ENCODE data around the gene EPHA5. TPM values are rescaled to one million over a fixed set of nuclear protein-coding genes. Genes with fewer than 3 reads are reported as not detected.

The EPHA5 gene
- total and polyA plus RNA-seq, 4 donors, result 0.10 to 0.39 TPM; not detected in 2

- no peaks in the 10 kb centered on the region for H3K4me1 ChIP-seq (ENCODE audit: control insufficient read depth in 1 of 2, insufficient read depth in 2 of 2, low read length in 2 of 2)
- no peak overlapping the region for H3K4me3 ChIP-seq (ENCODE audit: low read length in 2 of 2)
- DNase-seq, result no peak
- no peak for ATAC-seq (ENCODE audit: low FRiP score)
- H3K27me3 ChIP-seq (ENCODE audit: control insufficient read depth in 1 of 2, insufficient read depth in 2 of 2, low read length in 1 of 2), result peaks cover 0 to 1% of the 10 kb centered on the region in 2 donors
- H3K9me3 ChIP-seq (ENCODE audit: control insufficient read depth, low read length), result no peaks in the 10 kb centered on the region
- no peaks in the 10 kb centered on the region for H3K36me3 ChIP-seq (ENCODE audit: control insufficient read depth in 1 of 2, insufficient read depth in 2 of 2, low read length in 1 of 2)
- WGBS, 2 donors, result 76 to 89% methylated on average over 1 of the region's 1 CpG
- intact Hi-C loops (cut with DNase I), result no loop called here
- no peak overlapping the region for H3K27ac ChIP-seq (ENCODE audit: low read depth in 1 of 2, low read length in 2 of 2)
Observed at GRCh38 chr4:65353098-65353497, 317.2 kb downstream of the EPHA5 start.

- Histone ChIP-seq H3K4me1 (ENCODE audit: control insufficient read depth in 1 of 2, insufficient read depth in 2 of 2, low read length in 2 of 2) (no peaks in the 10 kb centered on the region), H3K9me3 (ENCODE audit: control insufficient read depth, low read length) (no peaks in the 10 kb centered on the region), H3K27ac (ENCODE audit: low read depth in 1 of 2, low read length in 2 of 2) (no peak overlapping the region), H3K4me3 (ENCODE audit: low read length in 2 of 2) (no peak overlapping the region), H3K36me3 (ENCODE audit: control insufficient read depth in 1 of 2, insufficient read depth in 2 of 2, low read length in 1 of 2) (no peaks in the 10 kb centered on the region), H3K27me3 (ENCODE audit: control insufficient read depth in 1 of 2, insufficient read depth in 2 of 2, low read length in 1 of 2) (no peaks in the 10 kb centered on the region)
- intact Hi-C loops (cut with DNase I), result no loop called here
- no peak for DNase-seq
- ATAC-seq (ENCODE audit: low FRiP score), result no peak
- WGBS, 2 donors, result 13 to 16% methylated on average over 4 of the region's 4 CpGs
Observed at GRCh38 chr4:65344278-65344825, 325.9 kb downstream of the EPHA5 start.

GRCh38 chr4:65343342-65343741 is 326.9 kb downstream of the EPHA5 start:
- no peak overlapping the region for H3K27ac ChIP-seq (ENCODE audit: low read depth in 1 of 2, low read length in 2 of 2)
- H3K9me3 ChIP-seq (ENCODE audit: control insufficient read depth, low read length), result no peaks in the 10 kb centered on the region
- DNase-seq (no peak), ATAC-seq (ENCODE audit: low FRiP score) (no peak)
- no peaks in the 10 kb centered on the region for H3K27me3 ChIP-seq (ENCODE audit: control insufficient read depth in 1 of 2, insufficient read depth in 2 of 2, low read length in 1 of 2)
- 47 to 64% methylated on average over 1 of the region's 1 CpG for WGBS, 2 donors
- intact Hi-C loops (cut with DNase I), result no loop called here
- no peaks in the 10 kb centered on the region for H3K36me3 ChIP-seq (ENCODE audit: control insufficient read depth in 1 of 2, insufficient read depth in 2 of 2, low read length in 1 of 2)
- no peak overlapping the region for H3K4me3 ChIP-seq (ENCODE audit: low read length in 2 of 2)
- H3K4me1 ChIP-seq (ENCODE audit: control insufficient read depth in 1 of 2, insufficient read depth in 2 of 2, low read length in 2 of 2), result no peaks in the 10 kb centered on the region

GRCh38 chr4:65341557-65341956 is 328.7 kb downstream of the EPHA5 start:
- no peaks in the 10 kb centered on the region for H3K27me3 ChIP-seq (ENCODE audit: control insufficient read depth in 1 of 2, insufficient read depth in 2 of 2, low read length in 1 of 2)
- no peaks in the 10 kb centered on the region for H3K36me3 ChIP-seq (ENCODE audit: control insufficient read depth in 1 of 2, insufficient read depth in 2 of 2, low read length in 1 of 2)
- DNase-seq, result no peak
- no peak overlapping the region for H3K27ac ChIP-seq (ENCODE audit: low read depth in 1 of 2, low read length in 2 of 2)
- no peaks in the 10 kb centered on the region for H3K9me3 ChIP-seq (ENCODE audit: control insufficient read depth, low read length)
- no peaks in the 10 kb centered on the region for H3K4me1 ChIP-seq (ENCODE audit: control insufficient read depth in 1 of 2, insufficient read depth in 2 of 2, low read length in 2 of 2)
- intact Hi-C loops (cut with DNase I), result no loop called here
- no peak for ATAC-seq (ENCODE audit: low FRiP score)
- H3K4me3 ChIP-seq (ENCODE audit: low read length in 2 of 2), result no peak overlapping the region

GRCh38 chr4:65340382-65341109 is 329.7 kb downstream of the EPHA5 start:
- intact Hi-C loops (cut with DNase I), result no loop called here
- H3K27me3 ChIP-seq (ENCODE audit: control insufficient read depth in 1 of 2, insufficient read depth in 2 of 2, low read length in 1 of 2), result no peaks in the 10 kb centered on the region
- no peaks in the 10 kb centered on the region for H3K9me3 ChIP-seq (ENCODE audit: control insufficient read depth, low read length)
- WGBS, 2 donors, result 77 to 78% methylated on average over 4 of the region's 4 CpGs
- H3K27ac ChIP-seq (ENCODE audit: low read depth in 1 of 2, low read length in 2 of 2), result no peak overlapping the region
- H3K4me3 ChIP-seq (ENCODE audit: low read length in 2 of 2), result no peak overlapping the region
- DNase-seq (no peak), ATAC-seq (ENCODE audit: low FRiP score) (no peak)
- H3K4me1 ChIP-seq (ENCODE audit: control insufficient read depth in 1 of 2, insufficient read depth in 2 of 2, low read length in 2 of 2), result no peaks in the 10 kb centered on the region
- no peaks in the 10 kb centered on the region for H3K36me3 ChIP-seq (ENCODE audit: control insufficient read depth in 1 of 2, insufficient read depth in 2 of 2, low read length in 1 of 2)

GRCh38 chr4:65337371-65337770 is 332.9 kb downstream of the EPHA5 start:
- Histone ChIP-seq H3K27me3 (ENCODE audit: control insufficient read depth in 1 of 2, insufficient read depth in 2 of 2, low read length in 1 of 2) (no peaks in the 10 kb centered on the region), H3K36me3 (ENCODE audit: control insufficient read depth in 1 of 2, insufficient read depth in 2 of 2, low read length in 1 of 2) (no peaks in the 10 kb centered on the region), H3K4me1 (ENCODE audit: control insufficient read depth in 1 of 2, insufficient read depth in 2 of 2, low read length in 2 of 2) (no peaks in the 10 kb centered on the region), H3K27ac (ENCODE audit: low read depth in 1 of 2, low read length in 2 of 2) (no peak overlapping the region), H3K9me3 (ENCODE audit: control insufficient read depth, low read length) (no peaks in the 10 kb centered on the region), H3K4me3 (ENCODE audit: low read length in 2 of 2) (no peak overlapping the region)
- DNase-seq (no peak), ATAC-seq (ENCODE audit: low FRiP score) (no peak)
- intact Hi-C loops (cut with DNase I), result no loop called here
- WGBS, 2 donors, result 71 to 78% methylated on average over 1 of the region's 1 CpG

- Histone ChIP-seq H3K4me3 (ENCODE audit: low read length in 2 of 2) (no peak overlapping the region), H3K36me3 (ENCODE audit: control insufficient read depth in 1 of 2, insufficient read depth in 2 of 2, low read length in 1 of 2) (no peaks in the 10 kb centered on the region), H3K9me3 (ENCODE audit: control insufficient read depth, low read length) (no peaks in the 10 kb centered on the region), H3K4me1 (ENCODE audit: control insufficient read depth in 1 of 2, insufficient read depth in 2 of 2, low read length in 2 of 2) (no peaks in the 10 kb centered on the region), H3K27me3 (ENCODE audit: control insufficient read depth in 1 of 2, insufficient read depth in 2 of 2, low read length in 1 of 2) (no peaks in the 10 kb centered on the region), H3K27ac (ENCODE audit: low read depth in 1 of 2, low read length in 2 of 2) (no peak overlapping the region)
- WGBS, 2 donors, result 53 to 65% methylated on average over 1 of the region's 1 CpG
- DNase-seq, result no peak
- intact Hi-C loops (cut with DNase I), result no loop called here
- ATAC-seq (ENCODE audit: low FRiP score), result no peak
Observed at GRCh38 chr4:65336465-65336864, 333.8 kb downstream of the EPHA5 start.

GRCh38 chr4:65316534-65316933 is 353.8 kb downstream of the EPHA5 start:
- no peak for DNase-seq
- Histone ChIP-seq H3K4me3 (ENCODE audit: low read length in 2 of 2) (no peak overlapping the region), H3K4me1 (ENCODE audit: control insufficient read depth in 1 of 2, insufficient read depth in 2 of 2, low read length in 2 of 2) (no peaks in the 10 kb centered on the region), H3K27ac (ENCODE audit: low read depth in 1 of 2, low read length in 2 of 2) (no peak overlapping the region), H3K27me3 (ENCODE audit: control insufficient read depth in 1 of 2, insufficient read depth in 2 of 2, low read length in 1 of 2) (no peaks in the 10 kb centered on the region), H3K36me3 (ENCODE audit: control insufficient read depth in 1 of 2, insufficient read depth in 2 of 2, low read length in 1 of 2) (no peaks in the 10 kb centered on the region), H3K9me3 (ENCODE audit: control insufficient read depth, low read length) (no peaks in the 10 kb centered on the region)
- no peak for ATAC-seq (ENCODE audit: low FRiP score)
- 70 to 74% methylated on average over 4 of the region's 4 CpGs for WGBS, 2 donors
- intact Hi-C loops (cut with DNase I), result no loop called here

GRCh38 chr4:65311120-65311519 is 359.2 kb downstream of the EPHA5 start:
- intact Hi-C loops (cut with DNase I), result no loop called here
- ATAC-seq (ENCODE audit: low FRiP score) (no peak), DNase-seq (no peak)
- H3K27me3 ChIP-seq (ENCODE audit: control insufficient read depth in 1 of 2, insufficient read depth in 2 of 2, low read length in 1 of 2), result no peaks in the 10 kb centered on the region
- no peaks in the 10 kb centered on the region for H3K36me3 ChIP-seq (ENCODE audit: control insufficient read depth in 1 of 2, insufficient read depth in 2 of 2, low read length in 1 of 2)
- 86 to 94% methylated on average over 3 of the region's 3 CpGs for WGBS, 2 donors
- no peak overlapping the region for H3K4me3 ChIP-seq (ENCODE audit: low read length in 2 of 2)
- no peaks in the 10 kb centered on the region for H3K9me3 ChIP-seq (ENCODE audit: control insufficient read depth, low read length)
- H3K27ac ChIP-seq (ENCODE audit: low read depth in 1 of 2, low read length in 2 of 2), result no peak overlapping the region
- no peaks in the 10 kb centered on the region for H3K4me1 ChIP-seq (ENCODE audit: control insufficient read depth in 1 of 2, insufficient read depth in 2 of 2, low read length in 2 of 2)

Data from aorta (tissue), 5 donors.